RPMI7951 (cell line): Measurements from ENCODE around the gene AAK1. TPM values are rescaled to one million over a fixed set of nuclear protein-coding genes. Genes with fewer than 3 reads are reported as not detected.
"Not testable (repeated sequence)": the region's sequence is repeated elsewhere in the genome, so short reads cannot be mapped to it uniquely, and the experiment has no call there.

Experiments
- DNase-seq: peaks from one replicate; pipeline ENCODE4 v3.0.0-alpha.2; 2012; ENCODE audit warnings: low read depth
- total RNA-seq: library from RNA; depleted of rRNA; stranded (reverse); fragments of >200 nt; shearing (Covaris generic); gene quantifications from 2 replicates; pipeline ENCODE4 v1.2.3, GENCODE V29; 2014; rRNA removed

AAK1 gene
- total RNA-seq, 1 experiment from 2014 or later, result 44.0 TPM

DNA sequence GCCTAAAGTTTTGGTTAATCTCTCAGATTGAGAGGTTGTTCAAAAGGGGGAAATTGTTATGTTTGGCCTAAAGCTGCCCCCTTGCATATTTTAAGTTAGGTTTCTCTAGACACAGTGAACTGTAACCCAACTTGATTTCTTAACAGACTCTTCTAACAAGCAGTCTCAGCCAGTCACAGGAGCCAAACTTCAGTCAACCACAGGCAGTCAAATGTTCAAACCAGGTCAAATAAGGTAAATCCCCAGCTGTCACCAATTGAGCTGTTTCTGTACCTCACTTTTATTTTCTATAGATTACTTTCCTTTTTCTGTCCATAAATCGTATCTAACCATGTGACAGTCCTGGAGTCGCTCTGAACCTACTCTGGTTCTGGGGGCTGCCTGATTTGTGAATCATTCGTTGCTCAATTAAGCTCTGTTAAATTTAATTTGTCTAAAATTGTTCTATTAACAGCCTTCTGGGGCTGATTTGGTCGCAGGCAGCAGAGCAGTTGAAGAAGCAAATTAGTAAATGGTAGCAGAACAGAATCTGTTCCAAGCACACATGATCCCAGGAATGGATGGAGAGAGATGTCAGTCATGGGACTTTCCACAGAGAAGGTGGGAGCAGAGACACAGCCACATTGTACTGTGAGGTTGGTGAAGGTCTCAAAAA is 189.9 kb downstream of the AAK1 start:
- DNase-seq, result no peak

DNA sequence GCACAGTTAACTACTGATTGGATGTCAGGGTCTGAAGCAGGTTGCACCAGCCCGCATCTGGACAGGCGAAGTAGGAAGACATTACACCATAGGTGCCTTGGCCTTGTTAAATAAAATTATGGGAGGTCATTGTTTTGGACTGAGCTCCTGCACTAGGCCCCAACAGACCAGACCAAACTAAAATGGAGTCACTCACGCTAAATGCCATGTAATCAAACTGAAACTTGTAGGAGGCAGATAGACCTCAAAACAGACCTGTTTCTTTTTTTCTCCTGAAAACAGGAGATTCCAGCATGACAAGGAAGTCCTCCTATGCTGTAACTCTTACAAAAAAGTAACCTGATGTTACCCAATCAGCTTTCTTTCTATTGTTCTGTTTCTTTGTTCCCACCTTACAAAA is 190.9 kb downstream of the AAK1 start:
- no peak for DNase-seq

DNA sequence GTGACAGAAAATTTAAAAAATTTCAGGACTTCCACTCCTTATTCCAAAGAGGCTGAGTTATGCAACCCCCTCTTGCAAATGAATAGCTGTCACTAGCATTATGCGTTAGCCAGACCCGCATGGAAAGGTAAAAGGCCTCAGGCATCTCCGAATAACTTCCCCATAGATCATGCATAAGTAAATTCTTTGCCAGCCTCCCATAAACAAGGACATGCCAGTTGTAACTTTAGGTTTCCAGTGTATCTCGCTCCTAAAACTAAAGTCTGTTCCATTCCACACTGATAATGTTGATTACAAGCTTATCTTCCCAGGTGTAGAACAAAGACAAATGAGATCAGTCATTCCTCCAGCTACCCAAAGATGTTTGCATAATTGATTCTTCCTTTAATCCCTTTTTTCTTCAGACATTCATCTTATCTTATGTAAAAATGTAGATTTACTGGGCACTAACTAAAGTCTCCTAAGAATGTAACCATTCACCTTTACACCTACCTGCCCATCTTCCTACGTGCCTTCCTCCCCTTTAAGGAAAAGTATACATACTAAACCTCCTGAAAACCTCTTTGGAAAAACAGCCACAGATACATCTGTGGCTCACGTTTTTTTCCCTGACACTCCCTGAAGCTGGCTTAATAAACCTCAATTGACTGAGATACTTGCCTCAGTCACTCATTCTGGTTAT is 192.7 kb downstream of the AAK1 start:
- DNase-seq, result no peak

DNA sequence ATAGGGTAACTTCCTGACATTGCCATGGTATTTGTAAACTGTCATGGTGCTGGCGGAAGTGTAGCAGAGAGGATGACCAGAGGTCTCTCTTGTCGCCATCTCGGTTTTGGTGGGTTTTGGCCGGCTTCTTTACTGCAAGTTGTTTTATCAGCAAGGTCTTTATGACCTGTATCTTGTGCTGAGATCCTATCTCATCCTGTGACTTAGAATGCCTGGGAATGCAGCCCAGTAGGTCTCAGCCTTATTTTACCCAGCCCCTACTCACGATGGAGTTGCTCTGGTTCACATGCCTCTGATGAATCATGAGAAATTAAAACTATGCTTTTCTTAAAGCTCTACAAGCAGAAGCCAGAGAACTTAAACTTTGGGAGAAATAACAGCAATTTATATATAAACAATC is 193.6 kb downstream of the AAK1 start:
- DNase-seq, result no peak

DNA sequence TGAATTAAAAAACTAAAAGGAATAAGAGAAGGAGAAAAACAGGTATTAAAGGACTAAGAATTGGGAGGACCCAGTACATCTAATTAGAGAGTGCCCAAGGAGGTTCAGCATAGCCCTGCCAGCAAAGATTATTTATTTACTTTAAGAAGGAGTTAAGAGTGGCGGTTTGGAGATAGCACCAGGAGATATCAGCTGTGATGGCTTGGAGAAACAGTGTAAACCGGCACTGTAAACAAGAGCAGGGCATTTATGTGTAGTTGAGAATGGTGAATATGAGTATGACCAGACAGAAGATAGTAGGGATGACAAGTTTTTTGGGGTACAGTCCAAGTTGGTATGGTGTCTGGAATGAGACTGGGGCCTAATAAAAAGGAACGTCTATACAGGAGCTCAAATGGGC is 199.9 kb downstream of the AAK1 start:
- DNase-seq, result not testable (repeated sequence)

DNA sequence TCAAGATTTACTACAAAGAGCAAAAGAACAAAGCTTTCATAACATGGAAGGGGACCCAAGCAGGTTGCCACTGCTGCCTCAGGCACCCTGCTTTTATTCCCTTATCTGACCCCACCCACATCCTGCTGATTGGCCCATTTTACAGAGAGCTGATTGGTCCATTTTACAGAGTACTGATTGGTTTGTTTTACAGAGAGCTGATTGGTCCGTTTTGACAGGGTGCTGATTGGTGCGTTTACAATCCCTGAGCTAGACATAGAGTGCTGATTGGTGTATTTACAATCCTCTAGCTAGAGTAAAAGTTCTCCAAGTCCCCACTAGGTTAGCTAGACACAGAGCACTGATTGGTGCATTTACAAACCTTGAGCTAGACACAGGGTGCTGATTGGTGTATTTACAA is 204.0 kb downstream of the AAK1 start:
- not testable (repeated sequence) for DNase-seq

DNA sequence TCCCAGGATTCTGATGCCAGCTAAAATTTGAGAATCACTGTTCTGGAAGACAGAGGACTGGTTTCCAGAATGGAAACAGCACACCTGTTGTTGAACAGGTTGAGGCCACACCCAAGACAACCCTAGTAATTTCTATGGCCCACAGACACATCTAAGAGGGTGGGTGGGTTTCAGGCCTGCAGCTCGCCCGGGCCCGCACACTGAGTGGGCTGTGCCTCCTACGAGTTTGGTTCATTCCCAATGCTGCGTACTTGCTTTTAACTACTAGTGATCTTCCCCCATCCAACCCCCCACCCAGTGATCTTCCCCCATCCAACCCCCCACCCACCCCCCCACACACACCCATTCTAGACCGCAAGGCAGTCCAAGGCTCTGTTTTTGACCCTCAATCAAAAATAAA is 205.0 kb downstream of the AAK1 start:
- DNase-seq, result no peak

DNA sequence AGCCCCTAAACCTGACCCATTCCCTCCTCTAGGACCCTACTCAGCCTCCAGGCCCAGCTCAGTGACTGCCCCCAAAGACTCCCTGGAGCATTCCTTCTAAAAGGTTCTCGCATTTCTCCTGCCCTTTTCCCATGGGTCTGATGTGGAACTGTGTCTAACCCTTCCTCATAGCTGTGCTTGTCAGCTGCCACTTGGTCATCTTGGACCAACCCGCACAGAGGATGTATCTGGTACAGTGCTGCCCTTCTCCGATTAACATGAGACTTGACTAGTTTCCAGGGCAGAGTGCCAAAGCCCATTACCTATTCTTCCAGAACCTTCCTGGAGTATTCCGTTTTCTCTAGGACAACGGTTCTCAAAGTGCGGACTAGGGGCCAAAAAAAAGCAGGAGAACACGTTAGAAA is 205.8 kb downstream of the AAK1 start:
- DNase-seq, result no peak

DNA sequence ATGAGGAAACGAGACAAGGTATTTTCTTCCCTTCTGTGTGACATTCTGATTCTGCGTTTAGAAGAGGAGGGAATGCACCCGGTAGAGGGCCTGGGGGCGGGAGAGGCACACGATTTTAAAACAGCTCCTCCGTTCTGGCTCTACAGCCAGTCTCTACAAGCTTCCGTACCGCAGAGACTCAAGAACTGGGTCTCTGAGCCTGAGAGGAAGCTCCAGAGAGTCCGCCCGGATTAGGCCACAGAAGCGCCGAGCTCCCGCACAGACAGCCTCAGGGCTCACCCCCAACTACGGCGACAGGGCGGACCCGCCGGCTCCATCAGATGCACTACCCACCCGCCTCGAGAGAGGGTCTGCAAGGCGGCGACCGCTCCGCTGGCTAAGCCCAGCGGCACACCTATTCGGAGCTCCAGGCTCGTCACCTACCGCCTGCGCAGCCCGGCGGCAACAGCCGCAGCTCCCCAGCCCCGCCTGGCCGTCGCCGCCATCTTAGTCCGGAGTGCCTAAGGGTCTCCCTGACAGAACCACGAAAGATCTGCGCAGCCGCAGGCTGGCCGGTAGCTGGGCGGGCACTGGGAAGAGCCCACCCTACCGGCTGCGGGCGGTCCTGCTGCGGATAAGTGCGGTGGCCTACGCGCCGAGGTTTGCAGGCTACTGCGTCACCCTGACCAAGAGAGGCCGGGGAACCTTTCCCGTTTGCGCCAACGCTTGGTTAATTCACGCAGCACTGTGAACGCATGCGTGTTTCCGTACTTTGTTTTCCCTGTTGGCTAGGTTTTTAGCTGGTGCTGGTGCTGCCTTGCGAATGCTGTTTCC is 206.4 kb downstream of the AAK1 start, which contains the start of gene NFU1:
NFU1 (minus strand) TSS at position 498 of the 813 bp plus-strand sequence; CDS start at position 485, 13 bp downstream.
- DNase-seq, result peak; percentile 94

DNA sequence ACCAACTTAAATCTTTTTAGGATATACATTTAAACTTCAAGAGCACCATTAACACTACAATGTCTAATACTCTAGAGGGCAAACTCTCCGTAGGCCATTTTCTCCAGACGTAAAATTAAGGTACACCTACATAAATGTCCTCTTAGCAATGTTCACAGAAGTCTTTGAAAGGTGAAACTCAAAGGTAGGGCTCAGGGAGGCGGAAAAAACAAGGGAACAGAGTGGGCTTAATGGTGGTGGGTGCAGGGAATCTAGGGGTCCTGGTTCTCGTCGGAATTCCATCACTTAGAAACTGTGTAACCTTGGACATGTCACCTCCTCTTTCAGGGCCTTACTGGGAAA is 207.0 kb downstream of the AAK1 start:
- peak; percentile 6 for DNase-seq

DNA sequence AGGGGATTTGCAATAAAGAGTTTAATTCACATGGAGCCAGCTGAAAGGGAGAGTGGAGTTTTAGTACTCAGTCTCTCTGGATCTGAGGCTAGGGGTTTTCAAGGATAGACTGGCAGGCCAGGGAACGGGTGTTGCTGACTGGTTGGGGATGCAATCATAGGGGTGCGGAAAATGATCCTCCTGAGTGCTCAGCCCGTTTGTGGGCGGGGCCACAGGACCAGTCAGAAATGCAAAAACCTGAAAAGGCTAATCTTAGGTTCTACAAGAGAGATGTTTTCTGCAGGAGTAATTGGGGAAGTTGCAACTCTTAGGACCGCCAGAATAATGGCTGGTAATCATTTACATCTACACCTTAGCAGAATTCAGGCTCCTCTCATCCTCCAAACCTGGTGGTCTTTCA is 208.8 kb downstream of the AAK1 start:
- DNase-seq, result no peak

DNA sequence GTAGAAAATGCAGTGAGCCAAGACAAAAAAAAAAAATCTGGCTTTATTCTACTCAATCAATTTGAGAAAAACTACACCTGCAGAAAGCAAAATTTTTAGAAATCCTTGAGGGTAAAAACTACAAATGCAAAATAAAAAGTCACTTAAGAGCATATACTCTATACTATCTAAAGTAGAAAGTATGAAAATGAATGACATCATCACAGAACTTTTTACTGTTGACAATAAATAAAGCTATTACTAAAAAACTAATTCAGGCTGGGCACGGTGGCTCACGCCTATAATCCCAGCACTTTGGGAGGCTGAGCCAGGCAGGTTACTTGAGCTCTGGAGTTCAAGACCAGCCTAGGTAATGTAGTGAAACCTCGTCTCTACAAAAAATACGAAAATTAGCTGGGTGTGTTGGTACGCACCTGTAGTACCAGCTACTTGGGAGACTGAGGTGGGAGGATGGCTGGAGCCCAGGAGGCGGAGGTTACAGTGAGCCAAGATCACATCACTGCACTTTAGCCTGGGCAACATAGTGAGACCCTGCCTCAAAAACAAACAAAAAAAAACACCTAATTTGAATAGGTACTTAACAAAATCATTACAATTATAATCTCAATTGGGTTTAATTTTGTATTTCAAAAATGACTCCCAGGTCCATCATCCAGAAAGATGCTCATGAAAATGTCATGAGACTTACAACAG is 213.9 kb downstream of the AAK1 start:
- no peak for DNase-seq

DNA sequence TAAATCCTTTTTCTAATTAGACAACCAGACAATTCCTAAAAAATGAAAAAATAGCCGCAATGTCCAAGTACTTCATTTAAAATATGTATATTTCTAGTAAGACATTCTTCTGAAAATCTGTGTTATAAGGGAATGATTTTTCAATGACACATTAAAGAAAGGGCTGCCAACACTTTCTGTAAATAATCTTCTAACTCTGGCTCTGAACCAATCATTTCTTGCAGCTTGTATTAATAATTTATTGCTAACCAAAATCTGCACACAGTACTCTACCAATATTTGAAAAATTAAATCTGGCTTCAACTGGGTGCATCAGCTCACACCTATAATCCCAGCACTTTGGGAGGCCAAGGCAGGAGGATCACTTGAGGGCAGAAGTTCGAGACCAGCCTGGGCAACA is 214.6 kb downstream of the AAK1 start:
- no peak for DNase-seq

DNA sequence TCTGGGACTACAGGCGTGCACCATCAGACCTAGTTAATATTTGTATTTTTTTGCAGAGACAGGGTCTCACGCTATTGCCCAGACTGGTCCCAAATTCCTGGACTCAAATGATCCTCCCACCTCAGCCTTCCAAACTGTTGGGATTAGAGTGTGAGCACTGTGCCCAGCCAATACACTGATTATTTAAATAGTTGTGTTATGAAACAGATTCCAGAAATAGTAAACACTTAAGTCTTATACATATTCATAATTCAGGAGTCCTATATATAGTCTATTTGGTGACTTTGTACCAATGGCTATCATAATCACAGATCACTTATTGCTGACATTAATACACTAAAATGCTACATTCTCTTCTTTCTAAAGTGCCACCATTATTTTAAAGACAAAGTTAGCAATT is 219.1 kb downstream of the AAK1 start:
- DNase-seq, result no peak

DNA sequence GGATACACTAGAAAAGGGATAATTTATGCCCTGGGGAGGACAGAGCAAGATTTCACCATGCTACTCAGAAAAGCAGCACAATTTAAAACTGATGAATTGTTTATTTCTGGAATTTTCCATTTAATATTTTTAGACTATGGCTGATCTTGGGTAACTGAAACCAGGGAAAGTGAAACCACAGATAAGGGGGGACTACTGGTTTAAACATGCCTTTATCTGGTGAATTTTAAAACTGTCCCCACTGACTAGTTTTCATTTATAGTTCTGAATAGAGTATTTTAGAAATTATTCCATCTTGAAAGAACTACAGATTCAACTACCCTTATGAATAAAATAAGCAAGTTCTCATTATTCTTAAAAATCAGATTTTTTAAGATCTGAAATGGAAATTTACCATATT is 221.3 kb downstream of the AAK1 start:
- DNase-seq, result no peak

DNA sequence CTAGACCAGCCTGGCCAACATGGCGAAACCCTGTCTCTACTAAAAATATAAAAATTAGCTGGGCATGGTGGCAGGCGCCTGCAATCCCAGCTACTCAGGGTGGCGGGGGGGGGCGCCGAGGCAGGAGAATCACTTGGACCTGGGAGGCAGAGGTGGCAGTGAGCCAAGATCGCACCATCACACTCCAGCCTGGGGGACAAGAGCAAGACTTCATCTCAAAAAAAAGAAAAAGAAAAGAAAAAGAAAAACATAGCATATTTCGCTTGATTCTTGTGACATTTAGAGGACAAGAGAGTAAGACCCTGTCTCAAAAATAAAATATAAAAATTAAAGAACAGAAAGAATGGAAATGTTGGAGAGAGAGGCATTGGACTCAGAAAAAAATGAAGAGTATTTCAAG is 224.4 kb downstream of the AAK1 start:
- not testable (repeated sequence) for DNase-seq

DNA sequence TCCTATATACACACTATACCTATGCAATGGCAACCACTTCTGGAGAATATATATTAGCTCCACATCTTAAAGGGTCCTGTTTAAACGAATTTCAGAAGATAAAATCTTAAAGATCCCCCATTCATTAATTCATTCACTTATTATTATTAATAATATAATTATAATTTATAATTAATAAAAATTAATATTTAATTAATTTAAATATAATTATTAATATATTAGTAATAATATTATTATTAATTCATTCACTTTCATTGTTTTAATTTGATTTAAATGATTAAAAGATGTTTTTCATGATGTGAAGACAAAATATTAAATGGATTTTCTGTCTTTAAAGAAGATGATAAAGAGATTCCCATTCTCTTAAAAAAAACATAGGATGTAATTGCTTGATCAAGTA is 227.4 kb downstream of the AAK1 start:
- no peak for DNase-seq

Other genes starting within 250 kb of the AAK1 start
- 64.6 and 89.0 TPM in 2 replicates for gene NFU1, start 206.3 kb downstream of the AAK1 start, total RNA-seq
- 43.9 and 63.6 TPM in 2 replicates for gene ANXA4, start 98.4 kb upstream of the AAK1 start, total RNA-seq
- 9.3 and 11.3 TPM in 2 replicates for gene GMCL1, start 185.9 kb upstream of the AAK1 start, total RNA-seq